Measurements from ENCODE around the gene SAMD4B.
A peak's percentile ranks its signal among the peaks of the same experiment; 100 is the strongest.

The SAMD4B gene

GRCh38 chr19:39398297-39398864 is 56.2 kb downstream of the SAMD4B start:
- Histone ChIP-seq H3K4me3 (replicated peaks; ENCODE audit: insufficient read depth, low read length) (no peak overlapping the region), H3K27ac (replicated peaks) (peak overlapping the region; percentile 86), H3K27me3 (ENCODE audit: insufficient read depth, poor library complexity, severe bottlenecking) (no peaks in the 10 kb centered on the region)
- peak; percentile 88 to 96 for DNase-seq (ENCODE audit: low read depth in 1 of 2, low spot score in 1 of 2)
- TF ChIP-seq GABPA (IDR thresholded peaks at IDR 0.05; ENCODE audit: low read depth) (no peak), POLR2AphosphoS5 (IDR thresholded peaks at IDR 0.05; ENCODE audit: low read depth) (peak; percentile 20; the same call in 1 of the 2 replicates), SPI1 (IDR thresholded peaks at IDR 0.05; ENCODE audit: borderline replicate concordance, low read depth) (peak; percentile 64)
- TF ChIP-seq, protein P1, sequence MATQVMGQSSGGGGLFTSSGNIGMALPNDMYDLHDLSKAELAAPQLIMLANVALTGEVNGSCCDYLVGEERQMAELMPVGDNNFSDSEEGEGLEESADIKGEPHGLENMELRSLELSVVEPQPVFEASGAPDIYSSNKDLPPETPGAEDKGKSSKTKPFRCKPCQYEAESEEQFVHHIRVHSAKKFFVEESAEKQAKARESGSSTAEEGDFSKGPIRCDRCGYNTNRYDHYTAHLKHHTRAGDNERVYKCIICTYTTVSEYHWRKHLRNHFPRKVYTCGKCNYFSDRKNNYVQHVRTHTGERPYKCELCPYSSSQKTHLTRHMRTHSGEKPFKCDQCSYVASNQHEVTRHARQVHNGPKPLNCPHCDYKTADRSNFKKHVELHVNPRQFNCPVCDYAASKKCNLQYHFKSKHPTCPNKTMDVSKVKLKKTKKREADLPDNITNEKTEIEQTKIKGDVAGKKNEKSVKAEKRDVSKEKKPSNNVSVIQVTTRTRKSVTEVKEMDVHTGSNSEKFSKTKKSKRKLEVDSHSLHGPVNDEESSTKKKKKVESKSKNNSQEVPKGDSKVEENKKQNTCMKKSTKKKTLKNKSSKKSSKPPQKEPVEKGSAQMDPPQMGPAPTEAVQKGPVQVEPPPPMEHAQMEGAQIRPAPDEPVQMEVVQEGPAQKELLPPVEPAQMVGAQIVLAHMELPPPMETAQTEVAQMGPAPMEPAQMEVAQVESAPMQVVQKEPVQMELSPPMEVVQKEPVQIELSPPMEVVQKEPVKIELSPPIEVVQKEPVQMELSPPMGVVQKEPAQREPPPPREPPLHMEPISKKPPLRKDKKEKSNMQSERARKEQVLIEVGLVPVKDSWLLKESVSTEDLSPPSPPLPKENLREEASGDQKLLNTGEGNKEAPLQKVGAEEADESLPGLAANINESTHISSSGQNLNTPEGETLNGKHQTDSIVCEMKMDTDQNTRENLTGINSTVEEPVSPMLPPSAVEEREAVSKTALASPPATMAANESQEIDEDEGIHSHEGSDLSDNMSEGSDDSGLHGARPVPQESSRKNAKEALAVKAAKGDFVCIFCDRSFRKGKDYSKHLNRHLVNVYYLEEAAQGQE (IDR thresholded peaks at IDR 0.05; ENCODE audit: insufficient replicate concordance, low read depth), result no peak
- TF ChIP-seq, protein P2, sequence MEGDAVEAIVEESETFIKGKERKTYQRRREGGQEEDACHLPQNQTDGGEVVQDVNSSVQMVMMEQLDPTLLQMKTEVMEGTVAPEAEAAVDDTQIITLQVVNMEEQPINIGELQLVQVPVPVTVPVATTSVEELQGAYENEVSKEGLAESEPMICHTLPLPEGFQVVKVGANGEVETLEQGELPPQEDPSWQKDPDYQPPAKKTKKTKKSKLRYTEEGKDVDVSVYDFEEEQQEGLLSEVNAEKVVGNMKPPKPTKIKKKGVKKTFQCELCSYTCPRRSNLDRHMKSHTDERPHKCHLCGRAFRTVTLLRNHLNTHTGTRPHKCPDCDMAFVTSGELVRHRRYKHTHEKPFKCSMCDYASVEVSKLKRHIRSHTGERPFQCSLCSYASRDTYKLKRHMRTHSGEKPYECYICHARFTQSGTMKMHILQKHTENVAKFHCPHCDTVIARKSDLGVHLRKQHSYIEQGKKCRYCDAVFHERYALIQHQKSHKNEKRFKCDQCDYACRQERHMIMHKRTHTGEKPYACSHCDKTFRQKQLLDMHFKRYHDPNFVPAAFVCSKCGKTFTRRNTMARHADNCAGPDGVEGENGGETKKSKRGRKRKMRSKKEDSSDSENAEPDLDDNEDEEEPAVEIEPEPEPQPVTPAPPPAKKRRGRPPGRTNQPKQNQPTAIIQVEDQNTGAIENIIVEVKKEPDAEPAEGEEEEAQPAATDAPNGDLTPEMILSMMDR (IDR thresholded peaks at IDR 0.05; ENCODE audit: insufficient read depth, low read length), result no peak

DNA sequence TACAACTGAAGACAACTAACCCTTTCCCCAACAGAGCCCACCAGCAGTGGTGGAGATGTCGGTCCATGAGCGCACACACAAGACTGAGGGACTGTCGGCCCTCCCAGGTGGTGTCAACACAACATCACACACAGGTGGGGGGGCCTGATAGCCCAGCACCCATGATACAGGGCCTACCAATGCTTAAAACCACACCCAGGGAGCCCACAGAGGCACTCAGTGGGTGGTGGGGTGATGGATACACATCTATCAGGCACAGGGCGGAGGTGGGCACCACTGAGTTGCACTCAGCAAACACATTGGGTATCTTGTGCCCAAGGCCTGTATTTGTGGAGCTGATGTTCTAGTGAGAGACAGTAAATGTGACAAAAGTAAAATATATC is 57.4 kb downstream of the SAMD4B start:
- Histone ChIP-seq H3K4me3 (replicated peaks; ENCODE audit: insufficient read depth, low read length) (no peak overlapping the region), H3K27ac (replicated peaks) (no peak overlapping the region), H3K27me3 (ENCODE audit: insufficient read depth, poor library complexity, severe bottlenecking) (no peaks in the 10 kb centered on the region)
- no peak for DNase-seq (ENCODE audit: low read depth in 1 of 2, low spot score in 1 of 2)
- TF ChIP-seq, protein P2 (IDR thresholded peaks at IDR 0.05; ENCODE audit: insufficient read depth, low read length), result no peak
- TF ChIP-seq POLR2AphosphoS5 (IDR thresholded peaks at IDR 0.05; ENCODE audit: low read depth), result no peak

- H3K4me3 ChIP-seq (replicated peaks; ENCODE audit: insufficient read depth, low read length), result no peak overlapping the region
- no peak for DNase-seq (ENCODE audit: low read depth in 1 of 2, low spot score in 1 of 2)
- TF ChIP-seq SPI1 (IDR thresholded peaks at IDR 0.05; ENCODE audit: borderline replicate concordance, low read depth) (no peak), POLR2AphosphoS5 (IDR thresholded peaks at IDR 0.05; ENCODE audit: low read depth) (no peak), GABPA (IDR thresholded peaks at IDR 0.05; ENCODE audit: low read depth) (no peak)
- TF ChIP-seq, protein P1 (IDR thresholded peaks at IDR 0.05; ENCODE audit: insufficient replicate concordance, low read depth), result no peak
- TF ChIP-seq, protein P2 (IDR thresholded peaks at IDR 0.05; ENCODE audit: insufficient read depth, low read length), result no peak
- no peak overlapping the region for H3K27ac ChIP-seq (replicated peaks)
- no peaks in the 10 kb centered on the region for H3K27me3 ChIP-seq (ENCODE audit: insufficient read depth, poor library complexity, severe bottlenecking)
Observed at GRCh38 chr19:39400061-39400460, 57.8 kb downstream of the SAMD4B start.

DNA sequence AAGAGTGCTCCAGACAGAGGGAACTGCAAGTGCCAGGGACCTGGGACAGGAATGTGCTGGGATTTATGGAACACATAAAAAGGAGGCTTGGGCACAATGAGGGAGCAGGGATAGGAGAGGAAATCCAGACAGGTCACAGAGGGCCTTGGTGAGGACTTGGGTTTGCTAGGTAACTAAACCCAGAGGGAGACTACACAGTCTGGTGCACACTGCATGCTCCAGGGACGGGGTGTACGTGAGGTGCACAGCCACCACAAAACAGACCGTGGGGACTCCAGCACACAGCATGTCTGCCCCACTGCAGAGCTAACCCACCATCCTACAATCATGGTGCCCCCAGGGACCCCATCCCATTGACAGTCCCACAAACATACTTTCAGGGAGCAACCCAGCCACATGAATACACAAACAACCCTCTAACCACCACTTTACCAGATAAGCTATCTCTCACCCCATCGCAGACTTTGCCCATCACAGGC is 58.9 kb downstream of the SAMD4B start:
- Histone ChIP-seq H3K27ac (replicated peaks) (no peak overlapping the region), H3K4me3 (replicated peaks; ENCODE audit: insufficient read depth, low read length) (no peak overlapping the region), H3K27me3 (ENCODE audit: insufficient read depth, poor library complexity, severe bottlenecking) (no peaks in the 10 kb centered on the region)
- DNase-seq (ENCODE audit: low read depth in 1 of 2, low spot score in 1 of 2), result no peak
- no peak for TF ChIP-seq SPI1 (IDR thresholded peaks at IDR 0.05; ENCODE audit: borderline replicate concordance, low read depth)
- TF ChIP-seq, protein P1 (IDR thresholded peaks at IDR 0.05; ENCODE audit: insufficient replicate concordance, low read depth), result no peak
- no peak for TF ChIP-seq POLR2AphosphoS5 (IDR thresholded peaks at IDR 0.05; ENCODE audit: low read depth)
- no peak for TF ChIP-seq GABPA (IDR thresholded peaks at IDR 0.05; ENCODE audit: low read depth)
- TF ChIP-seq, protein P2 (IDR thresholded peaks at IDR 0.05; ENCODE audit: insufficient read depth, low read length), result no peak

Measured in HL-60 (cell line).